ENCODE measurements around the gene NRG3.

DNA sequence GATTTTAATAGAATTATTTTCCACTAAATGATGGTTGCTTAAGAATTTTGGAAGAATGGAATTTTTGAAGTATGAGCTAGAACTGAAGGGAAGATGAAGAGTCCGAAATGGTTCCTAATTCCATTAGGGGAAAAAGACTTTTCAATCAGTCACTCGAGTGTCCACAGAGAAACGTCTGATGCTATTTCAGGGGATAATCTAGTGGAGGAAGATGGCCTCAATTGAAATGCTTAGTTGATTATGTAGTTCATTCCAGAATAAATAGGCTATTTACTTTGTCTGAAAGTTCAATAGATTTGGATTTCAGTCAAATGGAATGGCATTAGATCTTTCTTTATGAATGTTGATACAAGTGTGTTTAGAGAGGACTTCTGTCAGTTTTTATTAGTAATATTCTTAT is 365.4 kb downstream of the NRG3 start:
- TF ChIP-seq, protein P1, sequence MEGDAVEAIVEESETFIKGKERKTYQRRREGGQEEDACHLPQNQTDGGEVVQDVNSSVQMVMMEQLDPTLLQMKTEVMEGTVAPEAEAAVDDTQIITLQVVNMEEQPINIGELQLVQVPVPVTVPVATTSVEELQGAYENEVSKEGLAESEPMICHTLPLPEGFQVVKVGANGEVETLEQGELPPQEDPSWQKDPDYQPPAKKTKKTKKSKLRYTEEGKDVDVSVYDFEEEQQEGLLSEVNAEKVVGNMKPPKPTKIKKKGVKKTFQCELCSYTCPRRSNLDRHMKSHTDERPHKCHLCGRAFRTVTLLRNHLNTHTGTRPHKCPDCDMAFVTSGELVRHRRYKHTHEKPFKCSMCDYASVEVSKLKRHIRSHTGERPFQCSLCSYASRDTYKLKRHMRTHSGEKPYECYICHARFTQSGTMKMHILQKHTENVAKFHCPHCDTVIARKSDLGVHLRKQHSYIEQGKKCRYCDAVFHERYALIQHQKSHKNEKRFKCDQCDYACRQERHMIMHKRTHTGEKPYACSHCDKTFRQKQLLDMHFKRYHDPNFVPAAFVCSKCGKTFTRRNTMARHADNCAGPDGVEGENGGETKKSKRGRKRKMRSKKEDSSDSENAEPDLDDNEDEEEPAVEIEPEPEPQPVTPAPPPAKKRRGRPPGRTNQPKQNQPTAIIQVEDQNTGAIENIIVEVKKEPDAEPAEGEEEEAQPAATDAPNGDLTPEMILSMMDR (conservative IDR thresholded peaks at IDR 0.05; ENCODE audit: low read length): no peak
- no peak for TF ChIP-seq EZH2phosphoT487 (IDR thresholded peaks at IDR 0.05; ENCODE audit: borderline replicate concordance, low read depth, low read length)
